Measurements from ENCODE around the gene ZNF680. TPM values are rescaled to one million over a fixed set of nuclear protein-coding genes. Genes with fewer than 3 reads are reported as not detected.

ZNF680 gene
- total RNA-seq, 4 donors from 2014 or later: 4.7 to 33.6 (median 15.1) TPM

- DNase-seq (ENCODE audit: low spot score): no peak
- no peak for ATAC-seq (ENCODE audit: low FRiP score)
Observed at GRCh38 chr7:64494912-64495461, 67.9 kb downstream of the ZNF680 start.

GRCh38 chr7:64485623-64486022 is 77.2 kb downstream of the ZNF680 start:
- TF ChIP-seq CTCF (IDR thresholded peaks at IDR 0.05): no peak
- ATAC-seq (ENCODE audit: low FRiP score): no peak
- DNase-seq (ENCODE audit: low spot score): no peak

More at GRCh38 chr7:64494912-64495461, 67.9 kb downstream of the ZNF680 start:
- no peak for TF ChIP-seq CTCF (IDR thresholded peaks at IDR 0.05)

Other genes with a start within 250 kb of the ZNF680 start
- gene ZNF736, start 249.1 kb downstream of the ZNF680 start, total RNA-seq: 10 to 100 TPM in 1 of 4 donors, 1 to 10 TPM in 3; 6.9 to 12.8 (median 8.9) TPM
- 10 to 100 TPM in 1 of 4 donors, 1 to 10 TPM in 3; 2.2 to 12.9 (median 3.7) TPM for gene ZNF107, start 103.1 kb upstream of the ZNF680 start, total RNA-seq
- 10 to 100 TPM in 1 of 4 donors, 1 to 10 TPM in 3; 4.1 to 13.9 (median 7.8) TPM for gene ZNF138, start 231.4 kb upstream of the ZNF680 start, total RNA-seq

Measured in omental fat pad (tissue), 4 donors.